Femur (tissue), 1 donor: ENCODE results near the gene ETV7.
"Not testable (repeated sequence)": the region's sequence is repeated elsewhere in the genome, so short reads cannot be mapped to it uniquely, and the experiment has no call there.

Experiments used
- DNase-seq: peaks from one replicate; pipeline ENCODE4 v3.0.0-alpha.2; 2017

Gene ETV7

DNA sequence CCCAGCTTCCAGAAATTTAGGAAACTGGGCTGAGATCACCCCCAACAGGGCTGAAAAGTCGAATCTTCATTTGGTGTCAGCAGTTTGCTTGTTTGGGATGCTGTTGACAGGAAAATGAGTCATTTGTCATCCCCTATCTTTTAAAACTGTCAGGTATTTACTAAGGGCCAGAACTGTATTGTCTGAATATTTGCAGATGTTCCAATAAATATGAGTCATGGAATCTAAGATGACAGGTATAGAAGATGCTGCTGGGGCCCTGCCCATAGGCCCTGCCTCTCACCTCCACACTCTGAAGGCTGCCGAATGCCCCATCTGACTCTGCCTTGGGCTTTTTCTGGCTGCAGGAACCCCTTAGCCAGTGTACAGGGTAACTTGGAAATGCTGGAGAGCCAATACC, 3.9 kb downstream of the ETV7 start:
- DNase-seq: no peak

- DNase-seq: no peak
Observed at GRCh38 chr6:36382976-36383375, 4.5 kb downstream of the ETV7 start.

DNA sequence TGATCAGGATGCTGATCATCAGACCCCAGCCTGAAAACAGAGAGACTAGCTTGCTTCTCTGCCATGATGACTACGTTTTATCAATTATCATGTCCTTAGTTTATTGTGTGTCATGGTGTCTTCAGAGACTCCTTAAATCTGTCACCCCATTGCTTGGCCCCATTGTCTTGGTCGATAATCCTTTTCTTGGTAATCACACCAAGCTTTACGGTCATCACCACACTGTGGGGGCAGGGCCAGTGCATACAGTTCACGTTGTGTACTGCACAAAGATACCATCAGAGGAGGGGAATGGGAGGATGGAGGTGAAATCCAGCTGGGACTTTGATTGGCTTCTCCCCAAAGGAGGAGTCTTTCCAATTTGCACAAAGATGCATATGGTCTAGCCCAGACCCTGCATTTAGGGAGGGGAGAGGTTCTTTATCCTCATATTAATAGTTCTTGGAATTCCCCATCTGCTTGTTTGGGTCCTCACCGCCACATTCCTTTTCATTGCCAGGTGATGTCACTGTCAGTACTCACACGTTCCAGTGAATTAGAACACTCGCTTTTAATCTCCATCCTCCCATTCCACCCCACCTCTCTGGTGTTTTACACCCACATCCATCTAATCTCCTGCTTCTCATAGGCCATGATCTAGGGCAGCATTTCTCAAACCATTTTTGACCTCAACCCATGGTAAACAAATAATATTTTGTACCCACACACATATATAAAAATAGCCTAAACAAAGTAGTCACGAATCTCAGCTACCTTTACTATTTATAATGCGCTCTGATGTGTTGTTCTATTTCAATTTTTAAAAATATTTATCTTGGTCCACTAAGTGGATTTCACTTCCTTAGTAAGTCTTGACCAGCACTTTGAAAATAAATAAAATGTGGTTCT, 5.7 kb downstream of the ETV7 start:
- no peak for DNase-seq

GRCh38 chr6:36380166-36380565, 7.3 kb downstream of the ETV7 start:
- no peak for DNase-seq

GRCh38 chr6:36378936-36379335, 8.5 kb downstream of the ETV7 start:
- no peak for DNase-seq

DNA sequence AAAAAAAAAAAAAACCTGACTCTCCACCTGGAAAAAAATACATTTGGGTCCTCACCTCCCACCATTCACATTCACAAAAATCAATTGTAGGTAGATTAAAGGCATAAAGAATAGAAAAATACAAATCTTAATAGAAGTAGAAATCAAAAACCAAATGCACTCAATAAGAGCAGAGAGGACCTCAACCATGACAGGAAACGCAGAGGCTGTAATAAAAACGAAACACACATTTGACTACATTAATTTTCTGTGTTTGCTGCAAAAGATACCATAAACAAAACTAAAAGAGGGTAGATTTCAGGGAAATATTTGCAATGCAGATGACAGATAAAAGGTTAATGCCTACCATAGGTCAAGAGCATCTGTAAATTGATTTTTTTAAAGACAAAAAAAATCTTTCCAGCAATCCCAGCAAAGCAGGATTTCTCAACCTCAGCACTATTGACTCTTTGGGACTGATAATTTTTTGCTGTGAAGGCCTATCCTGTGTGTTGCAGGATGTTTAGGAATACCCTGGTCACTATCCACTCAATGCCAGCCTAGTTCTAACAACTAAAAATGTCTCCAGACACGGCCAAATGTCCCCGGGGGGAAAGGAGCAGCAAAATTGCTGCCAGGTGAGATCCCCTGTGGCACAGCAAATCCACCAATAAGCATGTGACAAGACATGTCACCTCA, 9.1 kb downstream of the ETV7 start:
- DNase-seq: no peak

DNA sequence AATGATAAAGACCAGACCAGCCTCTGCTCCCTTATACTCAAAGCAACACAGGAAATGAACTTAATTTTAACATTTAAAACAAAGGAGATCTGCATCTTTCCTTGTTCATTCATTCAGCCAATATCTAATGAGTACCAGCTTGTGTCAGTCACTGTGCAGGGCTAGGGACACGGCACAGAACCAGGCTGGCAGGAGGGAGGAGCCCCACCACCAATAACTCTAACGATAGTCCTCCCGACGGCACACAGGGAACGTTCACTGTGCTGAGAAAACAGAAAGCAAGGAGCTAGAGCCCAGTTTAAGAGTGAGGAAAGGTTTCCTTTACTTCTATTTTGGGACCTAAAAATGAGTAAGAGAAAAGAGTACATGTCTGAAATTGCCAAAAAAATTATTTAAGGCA, 9.9 kb downstream of the ETV7 start:
- DNase-seq: no peak

GRCh38 chr6:36376742-36377141, 10.7 kb downstream of the ETV7 start:
- DNase-seq: no peak

GRCh38 chr6:36376183-36376582, 11.3 kb downstream of the ETV7 start:
- no peak for DNase-seq

DNA sequence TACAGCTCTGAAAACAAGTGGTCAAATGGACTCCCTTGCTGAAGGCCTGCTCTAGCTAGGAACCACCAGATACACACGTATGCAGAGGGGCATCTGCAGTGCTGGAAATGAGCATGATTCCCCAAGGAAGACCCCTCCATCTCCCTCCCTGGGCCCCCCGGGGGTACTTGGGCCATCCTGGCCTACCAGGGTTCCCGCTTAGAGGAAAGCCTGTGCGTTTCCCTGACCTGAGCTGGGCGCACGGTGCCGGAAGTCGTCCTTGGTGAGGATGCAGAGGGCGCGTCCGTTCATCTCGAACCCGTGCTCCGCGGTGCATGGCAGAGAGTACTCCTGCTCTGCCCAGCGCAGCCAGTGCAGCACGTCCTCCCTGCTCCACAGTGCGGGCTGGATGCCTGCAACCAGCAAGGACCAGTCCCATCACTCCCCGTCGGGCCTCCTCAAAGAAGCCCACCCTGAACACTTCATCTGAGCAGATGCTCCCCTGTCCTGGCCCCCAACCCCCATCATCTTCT, 11.8 kb downstream of the ETV7 start:
- DNase-seq: no peak

- DNase-seq: no peak
Observed at GRCh38 chr6:36374972-36375371, 12.5 kb downstream of the ETV7 start.

- no peak for DNase-seq
Observed at GRCh38 chr6:36374194-36374593, 13.3 kb downstream of the ETV7 start.

DNA sequence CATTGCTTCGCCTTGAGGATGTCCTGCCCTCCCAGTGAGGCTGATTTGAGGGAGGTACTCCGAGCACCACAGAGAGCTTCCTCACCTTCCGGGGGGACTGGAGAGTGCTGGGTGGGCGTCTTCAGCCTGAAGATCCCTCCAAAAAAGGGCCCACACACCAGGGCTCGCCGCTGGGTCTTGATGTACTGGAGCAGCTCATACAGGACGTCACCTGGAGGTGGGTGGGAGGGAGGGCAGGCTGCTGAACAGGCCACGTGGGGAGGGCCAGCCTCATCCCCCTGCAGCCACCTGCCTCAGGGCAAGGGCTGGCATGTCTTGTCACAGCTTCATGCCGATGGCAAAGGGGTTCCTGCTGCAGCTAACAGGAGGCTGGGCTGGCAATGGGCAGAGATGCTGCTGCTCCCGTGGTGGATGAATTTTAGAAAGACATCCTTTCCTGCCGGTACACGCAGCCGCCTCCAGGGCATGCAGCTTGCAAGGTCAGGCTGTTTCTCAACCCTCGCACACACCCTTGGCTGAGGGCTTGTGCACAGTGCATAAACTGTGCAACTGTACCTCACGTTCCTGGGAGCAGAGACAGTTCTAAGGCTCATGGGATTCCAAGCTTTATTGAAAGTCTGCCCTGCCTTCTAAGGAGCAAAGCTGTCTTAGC, 14.0 kb downstream of the ETV7 start:
- no peak for DNase-seq

GRCh38 chr6:36372088-36372487, 15.4 kb downstream of the ETV7 start:
- no peak for DNase-seq

DNA sequence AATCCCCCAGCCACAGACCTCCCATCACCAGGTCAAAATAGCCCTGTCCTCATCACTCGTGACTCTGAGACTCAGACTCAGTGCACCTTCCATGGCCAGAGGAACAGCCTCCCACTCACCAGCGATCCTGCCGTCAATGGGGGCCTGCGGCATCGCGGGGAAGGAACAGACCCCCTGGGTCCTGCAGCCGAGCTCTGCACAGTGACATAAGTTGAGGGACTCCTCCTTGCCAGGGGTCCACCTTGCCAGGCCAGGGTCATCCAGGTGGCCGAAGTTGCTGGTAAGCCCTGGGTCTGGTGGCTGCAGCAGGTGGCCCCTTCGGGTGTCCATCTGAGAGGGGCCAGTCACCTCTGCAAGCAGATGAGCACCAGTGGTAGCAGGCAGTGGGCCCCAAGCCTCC, 16.3 kb downstream of the ETV7 start:
- no peak for DNase-seq

- no peak for DNase-seq
Observed at GRCh38 chr6:36370638-36371037, 16.8 kb downstream of the ETV7 start.

- DNase-seq: peak; percentile 40
Observed at GRCh38 chr6:36368921-36369865, 18.3 kb downstream of the ETV7 start.

GRCh38 chr6:36368421-36368820, 19.0 kb downstream of the ETV7 start:
- DNase-seq: no peak

- DNase-seq: no peak
Observed at GRCh38 chr6:36367743-36368142, 19.7 kb downstream of the ETV7 start.

GRCh38 chr6:36364669-36365479, 22.6 kb downstream of the ETV7 start:
- no peak for DNase-seq

GRCh38 chr6:36364061-36364635, 23.3 kb downstream of the ETV7 start:
- not testable (repeated sequence) for DNase-seq
